ENCODE data around the gene CLDN11. TPM values are rescaled to one million over a fixed set of nuclear protein-coding genes. Genes with fewer than 3 reads are reported as not detected.
A peak's percentile ranks its signal among the peaks of the same experiment; 100 is the strongest.

Gene CLDN11
- total RNA-seq, 1 donor from 2014 or later, result 0.70 TPM

GRCh38 chr3:170386468-170386867, 32.2 kb upstream of the CLDN11 start:
- peaks cover 20% of the 10 kb centered on the region for H3K36me3 Mint-ChIP-seq (ENCODE audit: low read depth, unreplicated experiment)
- no peak for TF ChIP-seq EZH2 (IDR thresholded peaks at IDR 0.05; ENCODE audit: insufficient read depth, low read length)
- TF ChIP-seq CTCF (IDR thresholded peaks at IDR 0.05; ENCODE audit: insufficient read depth, low read depth, low read length), result no peak
- peaks cover 68% of the 10 kb centered on the region for H4K20me1 ChIP-seq (ENCODE audit: insufficient read depth, low read length)
- H3K27me3 ChIP-seq (ENCODE audit: insufficient read depth, low read length), result no peaks in the 10 kb centered on the region
- H3K27ac Mint-ChIP-seq (ENCODE audit: unreplicated experiment), result no peak overlapping the region
- no peak overlapping the region for H3K9ac ChIP-seq (ENCODE audit: low read length)
- H3K4me3 Mint-ChIP-seq (ENCODE audit: unreplicated experiment), result no peak overlapping the region
- DNase-seq (ENCODE audit: low read depth) (no peak), FAIRE-seq (no peak)
- H3K9me3 ChIP-seq (ENCODE audit: insufficient read depth, low read depth, low read length), result no peaks in the 10 kb centered on the region
- no peak overlapping the region for H3K4me2 ChIP-seq (ENCODE audit: low read length)
- H3K36me3 ChIP-seq (ENCODE audit: insufficient read depth, low read length), result peaks cover 57% of the 10 kb centered on the region
- no peaks in the 10 kb centered on the region for H3K27me3 Mint-ChIP-seq (ENCODE audit: low read depth, unreplicated experiment)
- no peaks in the 10 kb centered on the region for H3K4me1 ChIP-seq (ENCODE audit: insufficient read depth, low read length)
- H3K79me2 ChIP-seq (ENCODE audit: insufficient read depth, low read length), result peaks cover 69% of the 10 kb centered on the region
- H2AFZ ChIP-seq (ENCODE audit: low read depth, low read length), result no peak overlapping the region
- H3K4me3 ChIP-seq (ENCODE audit: insufficient read depth, low read depth, low read length), result no peak overlapping the region
- H3K27ac ChIP-seq (ENCODE audit: low read depth, low read length), result no peak overlapping the region
- H3K9me3 Mint-ChIP-seq (ENCODE audit: unreplicated experiment), result no peaks in the 10 kb centered on the region
- H3K4me1 Mint-ChIP-seq (ENCODE audit: low read depth, unreplicated experiment), result peaks cover 12% of the 10 kb centered on the region

- Histone ChIP-seq H3K79me2 (ENCODE audit: insufficient read depth, low read length) (peaks cover 76% of the 10 kb centered on the region), H3K27ac (ENCODE audit: low read depth, low read length) (no peak overlapping the region), H3K9ac (ENCODE audit: low read length) (no peak overlapping the region), H3K27me3 (ENCODE audit: insufficient read depth, low read length) (no peaks in the 10 kb centered on the region), H3K36me3 (ENCODE audit: insufficient read depth, low read length) (peaks cover 66% of the 10 kb centered on the region), H3K4me1 (ENCODE audit: insufficient read depth, low read length) (no peaks in the 10 kb centered on the region), H2AFZ (ENCODE audit: low read depth, low read length) (no peak overlapping the region), H3K9me3 (ENCODE audit: insufficient read depth, low read depth, low read length) (no peaks in the 10 kb centered on the region), H3K4me3 (ENCODE audit: insufficient read depth, low read depth, low read length) (no peak overlapping the region), H3K4me2 (ENCODE audit: low read length) (no peak overlapping the region), H4K20me1 (ENCODE audit: insufficient read depth, low read length) (peaks cover 70% of the 10 kb centered on the region)
- Mint-ChIP-seq H3K27me3 (ENCODE audit: low read depth, unreplicated experiment) (no peaks in the 10 kb centered on the region), H3K4me3 (ENCODE audit: unreplicated experiment) (no peak overlapping the region), H3K4me1 (ENCODE audit: low read depth, unreplicated experiment) (peaks cover 12% of the 10 kb centered on the region), H3K9me3 (ENCODE audit: unreplicated experiment) (no peaks in the 10 kb centered on the region), H3K36me3 (ENCODE audit: low read depth, unreplicated experiment) (peaks cover 22% of the 10 kb centered on the region), H3K27ac (ENCODE audit: unreplicated experiment) (no peak overlapping the region)
- FAIRE-seq (no peak), DNase-seq (ENCODE audit: low read depth) (peak; percentile 16)
- TF ChIP-seq EZH2 (IDR thresholded peaks at IDR 0.05; ENCODE audit: insufficient read depth, low read length) (no peak), CTCF (IDR thresholded peaks at IDR 0.05; ENCODE audit: insufficient read depth, low read depth, low read length) (no peak)
Measured at GRCh38 chr3:170387950-170388349, 30.7 kb upstream of the CLDN11 start.

GRCh38 chr3:170391108-170391507, 27.6 kb upstream of the CLDN11 start:
- Mint-ChIP-seq H3K36me3 (ENCODE audit: low read depth, unreplicated experiment) (peaks cover 20% of the 10 kb centered on the region), H3K4me1 (ENCODE audit: low read depth, unreplicated experiment) (peaks cover 1% of the 10 kb centered on the region), H3K27ac (ENCODE audit: unreplicated experiment) (no peak overlapping the region), H3K27me3 (ENCODE audit: low read depth, unreplicated experiment) (no peaks in the 10 kb centered on the region), H3K4me3 (ENCODE audit: unreplicated experiment) (no peak overlapping the region), H3K9me3 (ENCODE audit: unreplicated experiment) (no peaks in the 10 kb centered on the region)
- Histone ChIP-seq H2AFZ (ENCODE audit: low read depth, low read length) (no peak overlapping the region), H4K20me1 (ENCODE audit: insufficient read depth, low read length) (peaks cover 55% of the 10 kb centered on the region), H3K9me3 (ENCODE audit: insufficient read depth, low read depth, low read length) (no peaks in the 10 kb centered on the region), H3K4me2 (ENCODE audit: low read length) (no peak overlapping the region), H3K4me1 (ENCODE audit: insufficient read depth, low read length) (no peaks in the 10 kb centered on the region), H3K27me3 (ENCODE audit: insufficient read depth, low read length) (no peaks in the 10 kb centered on the region), H3K4me3 (ENCODE audit: insufficient read depth, low read depth, low read length) (no peak overlapping the region), H3K79me2 (ENCODE audit: insufficient read depth, low read length) (peaks cover 71% of the 10 kb centered on the region), H3K27ac (ENCODE audit: low read depth, low read length) (no peak overlapping the region), H3K9ac (ENCODE audit: low read length) (no peak overlapping the region), H3K36me3 (ENCODE audit: insufficient read depth, low read length) (peaks cover 59% of the 10 kb centered on the region)
- FAIRE-seq (no peak), DNase-seq (ENCODE audit: low read depth) (no peak)
- TF ChIP-seq CTCF (IDR thresholded peaks at IDR 0.05; ENCODE audit: insufficient read depth, low read depth, low read length) (no peak), EZH2 (IDR thresholded peaks at IDR 0.05; ENCODE audit: insufficient read depth, low read length) (no peak)
